GM21576 (cell line): ENCODE results near the gene ITIH4.

ENCODE experiments used
- ATAC-seq: cut with Tn5 transposase; IDR thresholded peaks from one replicate; pipeline ENCODE4 v1.9.1; 2021; ENCODE audit warnings: mild to moderate bottlenecking, moderate library complexity; ENCODE audit not compliant: unreplicated experiment

The ITIH4 gene

DNA sequence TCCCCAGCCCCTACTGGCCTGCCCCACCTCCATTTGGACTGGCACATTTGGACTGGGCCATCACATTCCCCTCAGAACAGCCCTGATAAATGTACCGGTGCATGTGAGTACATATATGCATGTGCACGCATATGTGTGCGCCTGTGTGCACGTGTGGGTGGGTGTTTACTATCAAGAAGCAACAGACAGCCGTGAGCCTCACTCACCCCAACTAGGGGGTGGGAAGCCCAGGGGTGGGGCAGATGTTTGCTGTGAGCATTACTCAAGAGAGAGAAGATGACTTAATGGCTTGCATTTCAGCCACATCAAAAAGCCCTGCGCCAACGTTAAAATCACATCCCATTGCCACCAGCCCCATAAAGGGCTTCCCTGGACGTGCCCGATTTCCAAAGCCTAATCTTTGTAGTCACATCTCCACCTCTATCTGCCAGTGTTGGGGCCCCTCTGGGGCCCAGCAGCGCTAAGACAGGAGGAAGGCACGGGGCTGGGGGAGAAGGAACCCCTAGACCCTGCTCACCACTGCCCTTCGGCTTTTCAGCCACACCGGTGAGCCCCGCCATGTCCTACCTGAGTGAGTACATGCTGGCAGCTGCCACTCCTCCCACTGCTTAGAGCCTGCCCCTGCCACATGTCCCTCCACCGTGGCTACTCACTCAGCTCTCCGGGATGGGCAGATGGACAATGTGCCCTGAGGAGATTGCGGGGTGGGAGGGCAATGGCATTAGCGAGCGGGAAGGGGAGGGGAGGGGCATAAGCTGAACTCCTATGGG is 25.0 kb downstream of the ITIH4 start:
- ATAC-seq = no peak

DNA sequence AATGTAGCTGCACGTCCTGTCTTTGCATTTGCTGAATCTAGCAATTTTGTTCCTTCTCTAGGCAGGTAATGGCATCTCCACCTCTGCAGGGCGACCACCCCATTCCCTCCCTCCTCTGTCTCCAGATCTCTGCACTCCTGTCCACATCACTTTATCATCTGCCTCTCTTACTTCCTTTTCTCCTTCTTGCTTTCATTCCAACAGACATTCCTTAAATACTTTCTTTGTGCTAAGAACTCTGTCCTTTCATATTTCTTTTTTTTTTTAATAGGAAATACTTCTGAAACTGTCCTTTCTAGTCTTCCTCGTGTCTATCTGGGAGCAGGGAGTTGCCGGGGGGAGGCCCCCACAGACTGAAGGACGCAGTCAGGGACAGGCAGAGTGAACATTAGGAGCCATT is 28.6 kb downstream of the ITIH4 start:
- ATAC-seq = no peak

- no peak for ATAC-seq
Observed at GRCh38 chr3:52800079-52800478, 30.4 kb downstream of the ITIH4 start.

- ATAC-seq = no peak
Observed at GRCh38 chr3:52798978-52799476, 31.4 kb downstream of the ITIH4 start.

DNA sequence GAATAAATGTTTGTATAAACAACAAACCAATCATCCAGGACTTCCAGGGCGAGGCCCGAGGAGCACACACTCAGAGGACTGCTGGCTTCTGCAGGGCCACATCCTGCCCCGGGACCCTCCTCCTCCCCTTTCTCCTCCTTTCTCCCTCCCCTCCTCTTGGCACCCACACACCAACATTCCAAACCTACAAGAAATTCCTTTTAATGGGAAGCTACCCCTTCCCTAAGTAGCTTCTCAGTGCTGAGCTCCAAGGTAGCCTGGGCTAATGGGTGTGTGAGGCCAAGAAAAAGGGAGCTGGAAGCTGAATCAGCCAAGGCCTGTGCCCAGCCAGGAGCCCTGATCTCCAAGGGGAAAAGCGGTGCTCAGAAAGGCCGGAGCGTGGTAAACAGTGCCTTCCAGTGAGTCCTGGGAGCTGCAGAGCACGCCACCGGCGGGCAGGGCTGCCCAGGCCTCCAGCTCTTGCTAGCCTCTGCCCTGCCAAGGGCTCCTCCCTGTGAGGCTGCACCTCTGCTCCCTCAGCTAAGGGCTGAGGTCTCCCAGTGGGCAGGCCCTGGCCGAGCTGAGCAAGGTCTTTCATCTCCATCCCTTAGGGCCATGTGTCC is 32.0 kb downstream of the ITIH4 start:
- ATAC-seq = no peak

GRCh38 chr3:52796411-52796810 is 34.1 kb downstream of the ITIH4 start:
- ATAC-seq = no peak

- ATAC-seq = no peak
Observed at GRCh38 chr3:52795298-52795900, 35.1 kb downstream of the ITIH4 start.

DNA sequence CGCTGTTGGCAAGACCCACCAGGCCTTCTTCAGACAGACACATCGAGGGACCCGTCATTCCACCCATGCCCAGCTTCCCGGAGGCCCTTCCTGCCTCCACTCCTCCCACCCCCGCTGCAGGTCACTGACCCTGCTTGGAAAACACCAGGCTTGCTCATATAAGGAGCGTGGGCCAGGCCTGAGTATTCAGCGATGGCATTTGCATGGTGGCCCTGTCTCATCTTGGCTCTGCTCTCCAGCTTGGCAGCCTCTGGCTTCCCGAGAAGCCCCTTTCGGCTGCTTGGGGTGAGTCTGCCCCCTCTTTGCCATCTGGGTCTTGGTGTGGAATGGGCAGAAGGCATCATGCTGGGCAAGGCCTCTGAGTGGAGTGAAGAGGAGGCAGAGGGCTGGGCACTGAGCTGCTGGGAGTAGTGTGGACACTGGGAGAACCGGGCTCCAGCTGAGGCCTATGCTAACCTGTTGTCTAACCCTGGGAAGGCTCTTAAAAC is 35.8 kb downstream of the ITIH4 start, which contains the start of gene ITIH3:
Gene ITIH3, plus strand, starts transcription at position 185 of the 488 bp plus-strand sequence. Its CDS starts 8 bp downstream, at position 193.
- ATAC-seq = no peak

- ATAC-seq = no peak
Observed at GRCh38 chr3:52793702-52794611, 36.5 kb downstream of the ITIH4 start.

GRCh38 chr3:52792961-52793695 is 37.3 kb downstream of the ITIH4 start:
- no peak for ATAC-seq

GRCh38 chr3:52792413-52792812 is 38.1 kb downstream of the ITIH4 start:
- ATAC-seq = no peak

DNA sequence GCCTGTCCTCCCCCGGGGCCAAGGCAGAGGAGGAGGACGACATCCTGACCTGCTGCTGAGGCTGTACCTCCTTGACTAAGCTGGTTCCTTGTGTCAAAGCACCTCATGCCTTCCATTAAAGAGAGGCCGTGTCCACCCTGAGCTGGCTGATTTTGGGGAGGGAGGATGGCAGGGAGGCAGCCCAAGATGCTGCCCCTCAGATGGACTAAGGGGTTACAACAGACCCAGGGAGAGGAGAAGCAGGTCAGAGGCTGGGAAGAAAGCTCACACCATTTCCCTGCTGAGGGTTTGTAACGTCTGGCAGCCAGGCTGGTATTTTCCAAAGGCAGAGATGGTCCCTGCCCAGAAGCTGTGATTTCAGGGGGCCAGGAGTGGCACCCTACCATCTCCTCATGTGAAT is 38.5 kb downstream of the ITIH4 start:
- no peak for ATAC-seq

DNA sequence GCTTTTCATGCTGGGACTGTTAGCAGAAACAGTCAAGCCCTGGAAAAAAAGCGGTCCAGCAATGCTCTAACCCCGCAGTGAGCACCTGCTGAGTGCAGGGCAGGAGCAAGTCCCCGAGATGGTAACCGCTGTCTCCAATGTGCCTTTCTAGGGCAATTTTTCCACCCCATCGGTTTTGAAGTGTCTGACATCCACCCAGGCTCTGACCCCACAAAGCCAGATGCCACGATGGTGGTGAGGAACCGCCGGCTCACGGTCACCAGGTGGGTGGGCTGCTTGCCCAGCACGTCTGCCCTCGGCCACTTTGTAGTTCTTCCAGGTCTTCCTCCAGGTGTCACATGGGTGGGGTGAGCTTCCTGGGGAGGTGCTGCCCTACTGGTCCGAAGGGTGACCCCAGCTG is 39.1 kb downstream of the ITIH4 start:
- ATAC-seq = no peak

DNA sequence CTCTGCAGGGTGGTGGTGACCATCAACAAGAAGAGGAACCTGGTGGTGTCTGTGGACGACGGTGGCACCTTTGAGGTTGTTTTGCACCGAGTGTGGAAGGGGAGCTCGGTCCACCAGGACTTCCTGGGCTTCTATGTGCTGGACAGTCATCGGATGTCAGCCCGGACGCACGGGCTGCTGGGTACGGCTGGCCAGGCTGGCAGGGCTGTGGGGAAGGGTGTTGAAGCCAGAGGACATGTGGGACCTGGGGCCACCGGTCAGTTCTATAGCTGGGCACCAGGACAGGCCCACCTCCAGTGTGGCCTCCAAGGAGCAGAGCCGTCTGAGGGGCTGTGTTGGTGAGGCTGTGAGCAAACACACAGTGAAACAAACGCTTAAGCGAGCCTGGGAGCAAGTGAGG is 39.7 kb downstream of the ITIH4 start:
- ATAC-seq = no peak

- no peak for ATAC-seq
Observed at GRCh38 chr3:52790337-52790736, 40.1 kb downstream of the ITIH4 start.

GRCh38 chr3:52789746-52790040 is 40.8 kb downstream of the ITIH4 start:
- no peak for ATAC-seq

GRCh38 chr3:52788890-52789745 is 41.4 kb downstream of the ITIH4 start:
- ATAC-seq = no peak

GRCh38 chr3:52787672-52788625 is 42.5 kb downstream of the ITIH4 start:
- no peak for ATAC-seq
